GM21786 (cell line): ENCODE results near the gene RIC1.
"Not testable (repeated sequence)": the region's sequence is repeated elsewhere in the genome, so short reads cannot be mapped to it uniquely, and the experiment has no call there.

ENCODE experiments used
- ATAC-seq: cut with Tn5 transposase; IDR thresholded peaks from one replicate; pipeline ENCODE4 v1.9.1; 2021; ENCODE audit not compliant: unreplicated experiment

The RIC1 gene, protein sequence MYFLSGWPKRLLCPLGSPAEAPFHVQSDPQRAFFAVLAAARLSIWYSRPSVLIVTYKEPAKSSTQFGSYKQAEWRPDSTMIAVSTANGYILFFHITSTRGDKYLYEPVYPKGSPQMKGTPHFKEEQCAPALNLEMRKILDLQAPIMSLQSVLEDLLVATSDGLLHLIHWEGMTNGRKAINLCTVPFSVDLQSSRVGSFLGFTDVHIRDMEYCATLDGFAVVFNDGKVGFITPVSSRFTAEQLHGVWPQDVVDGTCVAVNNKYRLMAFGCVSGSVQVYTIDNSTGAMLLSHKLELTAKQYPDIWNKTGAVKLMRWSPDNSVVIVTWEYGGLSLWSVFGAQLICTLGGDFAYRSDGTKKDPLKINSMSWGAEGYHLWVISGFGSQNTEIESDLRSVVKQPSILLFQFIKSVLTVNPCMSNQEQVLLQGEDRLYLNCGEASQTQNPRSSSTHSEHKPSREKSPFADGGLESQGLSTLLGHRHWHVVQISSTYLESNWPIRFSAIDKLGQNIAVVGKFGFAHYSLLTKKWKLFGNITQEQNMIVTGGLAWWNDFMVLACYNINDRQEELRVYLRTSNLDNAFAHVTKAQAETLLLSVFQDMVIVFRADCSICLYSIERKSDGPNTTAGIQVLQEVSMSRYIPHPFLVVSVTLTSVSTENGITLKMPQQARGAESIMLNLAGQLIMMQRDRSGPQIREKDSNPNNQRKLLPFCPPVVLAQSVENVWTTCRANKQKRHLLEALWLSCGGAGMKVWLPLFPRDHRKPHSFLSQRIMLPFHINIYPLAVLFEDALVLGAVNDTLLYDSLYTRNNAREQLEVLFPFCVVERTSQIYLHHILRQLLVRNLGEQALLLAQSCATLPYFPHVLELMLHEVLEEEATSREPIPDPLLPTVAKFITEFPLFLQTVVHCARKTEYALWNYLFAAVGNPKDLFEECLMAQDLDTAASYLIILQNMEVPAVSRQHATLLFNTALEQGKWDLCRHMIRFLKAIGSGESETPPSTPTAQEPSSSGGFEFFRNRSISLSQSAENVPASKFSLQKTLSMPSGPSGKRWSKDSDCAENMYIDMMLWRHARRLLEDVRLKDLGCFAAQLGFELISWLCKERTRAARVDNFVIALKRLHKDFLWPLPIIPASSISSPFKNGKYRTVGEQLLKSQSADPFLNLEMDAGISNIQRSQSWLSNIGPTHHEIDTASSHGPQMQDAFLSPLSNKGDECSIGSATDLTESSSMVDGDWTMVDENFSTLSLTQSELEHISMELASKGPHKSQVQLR (N-terminal part only)

DNA sequence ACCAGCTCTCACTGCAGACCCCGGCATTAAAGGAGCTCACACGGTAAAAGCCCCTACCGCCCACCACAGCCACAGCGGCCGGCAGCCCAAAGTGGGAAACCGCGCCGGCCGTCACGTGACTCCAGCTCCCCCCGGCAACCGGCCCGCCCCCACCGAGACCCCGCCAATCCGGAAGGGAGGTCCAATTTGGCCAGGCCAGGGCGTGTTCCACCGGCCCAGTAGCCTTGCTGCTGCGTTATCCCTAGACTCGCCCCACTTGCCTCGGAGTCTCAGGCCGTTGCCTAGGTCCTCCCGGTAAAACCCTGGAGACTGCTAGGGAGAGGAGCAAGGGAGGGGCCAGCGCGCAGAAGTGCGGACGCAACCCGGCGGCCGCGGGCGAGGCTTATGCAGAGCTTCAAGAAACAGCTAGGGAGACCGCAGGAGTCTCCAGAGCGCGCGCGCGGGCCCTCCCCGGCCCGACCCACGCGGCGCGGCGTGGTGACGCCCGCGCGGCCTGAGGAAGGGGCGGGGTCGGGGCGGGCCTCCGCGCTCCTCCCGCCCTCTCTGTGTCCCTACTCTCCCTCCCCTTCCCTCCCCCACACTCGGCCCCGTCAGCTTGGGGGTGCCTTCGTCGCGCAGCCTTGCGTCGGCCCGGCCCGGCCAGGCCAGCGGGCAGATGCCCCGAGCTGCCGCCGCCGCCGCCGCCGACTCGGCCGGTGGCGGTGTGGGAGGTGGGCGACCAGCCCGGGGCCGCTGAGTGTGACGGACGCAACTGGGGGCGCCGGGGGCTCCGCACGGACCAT lies at the start of gene RIC1:
TSS of gene RIC1 (plus strand) at position 578 of the 782 bp plus-strand sequence. CDS start at position 781, 203 bp downstream.
- peak; percentile 48 for ATAC-seq

GRCh38 chr9:5579881-5580280 lies 49.0 kb upstream of the RIC1 start:
- no peak for ATAC-seq

DNA sequence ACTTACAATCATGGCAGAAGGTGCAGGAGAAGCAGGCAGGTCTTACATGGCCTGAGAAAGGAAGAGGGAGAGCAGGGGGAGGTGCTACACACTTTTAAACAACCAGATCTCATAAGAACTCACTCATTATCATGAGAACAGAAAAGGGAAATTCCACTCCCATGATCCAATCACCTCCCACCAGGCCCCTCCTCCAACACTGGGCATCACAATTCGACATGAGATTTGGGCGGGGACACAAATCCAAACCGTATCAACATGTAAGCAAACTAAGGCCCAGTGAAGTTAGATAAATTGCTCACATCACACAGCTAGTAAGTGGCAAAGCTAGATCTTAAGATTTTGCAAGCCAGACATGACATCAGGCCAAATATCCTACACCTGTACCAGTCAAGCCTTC lies 48.3 kb upstream of the RIC1 start:
- no peak for ATAC-seq

- not testable (repeated sequence) for ATAC-seq
These were observed 47.2 kb upstream of the RIC1 start for GRCh38 chr9:5581706-5582105.

- ATAC-seq = peak; percentile 55
These were observed 46.1 kb upstream of the RIC1 start for GRCh38 chr9:5582835-5583195.

- no peak for ATAC-seq
These were observed 42.5 kb upstream of the RIC1 start for GRCh38 chr9:5586391-5586802.

DNA sequence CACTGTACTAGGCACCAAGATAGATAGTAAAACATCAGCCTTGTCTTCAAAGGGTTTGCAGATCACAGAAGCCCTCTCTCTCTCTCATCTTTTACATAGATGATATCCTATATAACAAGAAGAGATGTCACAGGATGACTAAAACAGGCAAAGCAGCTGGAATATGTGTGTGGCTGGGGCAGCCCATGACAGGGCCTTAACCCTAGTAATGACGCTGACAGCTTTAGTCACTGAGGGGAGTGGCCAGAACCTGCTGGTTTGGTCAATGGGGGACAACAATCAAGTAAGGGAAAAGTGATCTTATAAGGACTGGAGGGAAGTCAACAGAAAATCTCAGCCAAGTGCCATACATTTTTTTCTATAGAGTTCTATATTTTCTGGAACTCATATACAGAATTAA lies 41.9 kb upstream of the RIC1 start:
- no peak for ATAC-seq

- ATAC-seq = no peak
These were observed 36.7 kb upstream of the RIC1 start for GRCh38 chr9:5592231-5592630.

- ATAC-seq = no peak
These were observed 36.0 kb upstream of the RIC1 start for GRCh38 chr9:5592904-5593303.

DNA sequence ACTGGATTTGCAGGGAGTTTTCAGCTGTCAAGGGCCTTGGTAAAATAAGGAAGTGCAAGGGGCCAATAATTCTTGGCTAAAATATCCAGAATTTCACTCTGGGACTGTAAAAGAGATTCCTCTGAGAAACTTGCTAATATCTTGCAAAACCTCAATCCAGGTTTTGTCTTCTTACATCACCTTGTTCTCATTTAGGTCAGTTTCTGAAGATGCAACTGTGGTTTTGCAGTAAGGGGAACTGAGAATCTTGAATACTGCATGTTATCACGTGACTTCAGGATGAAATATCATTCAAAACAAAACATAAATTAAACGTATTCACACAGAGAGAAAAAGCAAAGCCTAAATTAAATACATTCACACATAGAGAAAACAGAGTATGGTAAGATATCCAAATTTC lies 35.0 kb upstream of the RIC1 start:
- ATAC-seq = peak; percentile 55

DNA sequence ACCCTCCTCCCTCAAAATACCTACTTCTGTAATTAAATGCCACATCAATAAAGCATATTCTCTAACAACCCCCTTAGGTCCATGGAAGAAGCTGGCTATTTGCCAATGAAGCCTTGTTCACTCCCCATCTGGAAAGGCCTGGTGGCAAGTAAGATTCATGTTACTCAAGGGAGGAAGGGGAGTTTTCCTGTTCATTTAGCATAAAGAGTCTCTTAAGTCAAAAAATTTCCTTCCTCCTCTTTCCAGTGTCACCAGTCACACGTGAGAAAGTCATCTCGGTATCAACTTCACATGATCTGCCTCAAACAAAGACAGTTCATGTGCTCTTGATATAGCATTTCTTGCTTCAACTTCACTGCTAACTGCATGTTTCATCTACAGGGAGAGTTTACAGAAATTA lies 32.7 kb upstream of the RIC1 start:
- ATAC-seq = no peak

DNA sequence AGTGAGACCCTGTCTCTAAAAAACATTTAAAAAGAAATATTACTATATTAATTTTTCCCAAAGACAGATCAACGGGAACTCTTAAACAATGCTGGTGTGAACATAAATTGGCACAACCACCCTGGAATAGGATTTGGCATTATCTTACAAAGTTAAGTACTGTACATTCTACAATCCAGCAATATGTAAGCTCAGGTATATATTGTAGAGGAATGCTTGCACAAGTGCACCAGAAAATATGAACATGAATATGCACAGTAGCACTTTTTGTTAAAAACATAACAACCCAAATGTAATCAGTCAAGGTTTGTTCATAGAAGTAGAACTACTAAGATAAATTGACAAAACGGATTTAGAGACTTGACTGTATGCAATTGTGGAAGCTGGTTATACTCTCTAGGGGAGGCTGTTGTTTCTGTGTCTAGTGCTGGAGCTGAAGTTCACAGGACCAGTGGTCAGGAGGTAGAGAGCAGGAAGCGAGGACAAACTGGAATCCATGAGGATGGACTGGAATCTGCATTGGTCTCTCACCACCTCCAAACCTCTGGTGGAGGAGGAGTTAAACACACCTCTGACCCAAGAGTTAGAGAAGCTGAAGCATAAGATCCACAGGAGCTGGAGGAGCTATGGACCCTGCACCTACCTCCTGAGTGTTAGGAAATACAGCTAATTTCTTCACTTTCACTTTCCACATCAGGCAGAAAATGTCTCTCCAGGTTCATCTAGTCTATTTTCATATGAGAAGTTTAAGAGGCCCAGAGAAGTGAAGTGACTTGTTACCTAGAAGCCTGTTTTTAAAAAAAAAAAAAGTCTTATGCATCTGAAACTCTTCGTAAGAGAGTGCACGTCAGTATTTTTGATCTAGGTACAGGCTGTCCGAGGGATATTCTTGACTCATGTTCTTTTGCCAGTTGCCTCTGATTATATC lies 20.3 kb upstream of the RIC1 start:
- ATAC-seq = peak; percentile 75

- ATAC-seq = no peak
These were observed 19.7 kb upstream of the RIC1 start for GRCh38 chr9:5609226-5609596.

- no peak for ATAC-seq
These were observed 18.4 kb upstream of the RIC1 start for GRCh38 chr9:5610491-5610890.

DNA sequence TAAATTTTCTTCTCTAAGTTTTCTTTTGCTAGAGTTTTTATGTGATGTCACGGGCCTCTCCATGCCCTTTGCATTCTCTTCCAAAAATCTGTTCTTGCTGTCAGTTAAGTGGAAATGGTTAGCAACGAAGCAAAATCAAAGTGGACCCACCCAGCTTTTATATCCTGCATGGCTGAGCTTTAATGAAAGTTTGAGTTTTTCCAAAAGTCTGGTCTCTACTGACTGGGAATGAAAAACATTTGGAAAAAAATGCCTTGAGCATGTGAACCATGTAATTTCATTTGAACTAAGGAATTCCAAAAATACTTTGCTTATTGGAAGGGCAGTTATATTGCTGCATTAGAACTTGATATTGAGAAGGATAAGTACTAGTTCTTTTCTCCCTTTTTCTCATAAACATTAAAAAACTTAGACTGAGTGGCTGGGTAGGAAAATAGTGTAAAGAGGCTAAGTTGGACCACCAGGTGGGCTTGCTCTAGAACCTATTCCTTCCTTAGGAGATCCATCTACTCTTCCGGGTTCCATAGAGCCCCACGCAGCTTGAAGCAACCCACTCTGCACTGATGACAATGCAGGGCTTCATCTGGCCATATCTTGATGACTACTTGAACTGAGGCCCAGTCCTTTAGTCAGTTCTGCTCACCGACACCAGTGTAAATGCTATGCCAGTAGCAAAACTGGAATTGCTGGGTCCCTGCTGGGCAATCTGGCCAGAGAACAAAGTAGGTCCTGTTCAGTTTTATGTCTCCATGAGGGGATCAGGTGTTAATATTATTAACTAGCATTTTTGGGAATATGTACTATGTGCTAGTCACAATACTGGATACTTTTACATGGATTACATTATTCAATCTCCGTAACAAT lies 17.4 kb upstream of the RIC1 start:
- no peak for ATAC-seq

- no peak for ATAC-seq
These were observed 16.7 kb upstream of the RIC1 start for GRCh38 chr9:5612185-5612530.

DNA sequence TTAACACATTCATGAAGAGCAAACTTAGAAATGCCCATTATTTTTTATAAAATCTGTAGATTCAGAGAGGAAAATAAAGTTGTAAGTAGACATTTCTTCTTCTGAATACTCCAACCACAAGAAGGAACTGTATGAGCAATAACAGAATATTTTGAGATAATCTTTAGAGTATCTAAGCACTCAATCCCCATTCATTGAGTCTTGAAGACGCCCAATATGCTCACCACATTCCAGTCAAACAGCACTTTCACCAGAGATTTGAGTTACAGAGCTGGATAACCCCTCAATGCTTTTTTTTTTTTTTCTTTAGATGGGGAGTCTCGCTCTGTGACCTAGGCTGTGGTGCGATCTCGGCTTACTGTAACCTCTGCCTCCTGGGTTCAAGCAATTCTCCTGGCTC lies 14.7 kb upstream of the RIC1 start:
- no peak for ATAC-seq

DNA sequence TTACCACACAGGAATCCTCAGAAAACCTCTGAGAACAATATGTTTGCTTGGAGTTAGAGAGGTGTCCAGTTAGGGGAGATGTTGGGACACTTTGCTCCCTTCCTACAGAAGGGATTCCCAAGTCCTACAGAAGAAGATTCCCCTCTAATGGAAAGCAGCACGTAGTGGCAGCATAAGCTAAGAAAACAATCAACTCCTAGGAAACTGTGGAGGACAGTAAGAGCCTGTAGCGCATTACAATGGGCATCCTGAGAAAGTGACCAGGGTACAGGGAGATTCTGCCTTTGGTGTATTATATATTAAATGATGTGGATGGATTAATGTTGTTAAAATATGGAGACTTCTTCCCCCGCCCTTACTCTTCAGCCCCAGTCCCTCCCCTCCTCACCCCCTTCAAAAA lies 13.9 kb upstream of the RIC1 start:
- no peak for ATAC-seq

DNA sequence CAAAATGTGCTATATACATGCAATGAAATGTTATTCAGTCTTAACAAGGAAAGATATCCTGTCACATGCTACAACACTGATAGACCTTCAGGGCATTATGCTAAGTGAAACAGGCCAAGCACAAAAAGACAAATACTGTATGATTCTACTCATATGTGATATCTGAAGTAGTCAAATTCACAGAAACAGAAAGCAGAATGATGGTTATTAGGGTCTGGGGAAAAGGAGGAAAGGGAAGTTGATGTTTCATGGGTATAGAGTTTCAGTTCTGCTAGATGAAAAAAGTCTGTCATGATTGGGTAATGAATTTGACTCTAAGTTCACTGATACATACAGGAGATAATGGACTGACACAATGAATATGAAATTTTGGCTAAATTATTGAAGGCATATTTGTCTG lies 11.2 kb upstream of the RIC1 start:
- peak; percentile 98 for ATAC-seq
